Suprapubic skin (tissue), 4 donors: ENCODE results near the gene SCYL3. TPM values are rescaled to one million over a fixed set of nuclear protein-coding genes. Genes with fewer than 3 reads are reported as not detected.

Source experiments
- DNase-seq, 2 donors: peaks; one replicate each; pipeline ENCODE4 v3.0.0-alpha.2; 2019; ENCODE audit warnings: low spot score in 2 of 2
- H3K27ac ChIP-seq: fragments of 200-600 bp; sonication (generic); one replicate; pipeline ENCODE4 v1.5.1; 2019
- H3K27me3 ChIP-seq: fragments of 200-600 bp; sonication (generic); one replicate; pipeline ENCODE4 v1.5.1; 2019
- H3K36me3 ChIP-seq: fragments of 200-600 bp; sonication (generic); one replicate; pipeline ENCODE4 v1.5.1; 2019
- H3K4me1 ChIP-seq: fragments of 200-600 bp; sonication (generic); one replicate; pipeline ENCODE4 v1.5.1; 2019
- H3K4me3 ChIP-seq: fragments of 200-600 bp; sonication (generic); one replicate; pipeline ENCODE4 v1.5.1; 2019; ENCODE audit warnings: mild to moderate bottlenecking
- H3K9me3 ChIP-seq: fragments of 200-600 bp; sonication (generic); one replicate; pipeline ENCODE4 v1.5.1; 2019
- EP300 ChIP-seq: sonication (generic); formaldehyde crosslinking; IDR thresholded peaks from one replicate; pipeline ENCODE4 v1.6.1; 2017; ENCODE audit warnings: antibody characterized with exemption
- POLR2A ChIP-seq, 2 donors: fragments of 450-650 bp; IDR thresholded peaks; one replicate each; pipeline ENCODE4 v1.6.1; 2017; ENCODE audit warnings: antibody characterized with exemption in 2 of 2, mild to moderate bottlenecking in 2 of 2, moderate library complexity in 2 of 2
- POLR2AphosphoS5 ChIP-seq, 3 donors: sonication (generic); formaldehyde crosslinking; IDR thresholded peaks; one replicate each; pipeline ENCODE4 v1.6.1; 2017; ENCODE audit warnings: antibody characterized with exemption in 3 of 3
- WGBS: methylation state at CpG from one replicate; pipeline ENCODE4 v1.1.5; 2018; 5-methylcytosine and 5-hydroxymethylcytosine counted together
- total RNA-seq, 4 donors: library from RNA; depleted of rRNA; stranded (reverse); fragments of >200 nt; gene quantifications; one replicate each; pipeline ENCODE4 v1.1.0, GENCODE V29; 2016
- TF ChIP-seq, protein P1 (sequence below), 2 donors: fragments of 200-600 bp in 1 of 2; fragments of 450-650 bp in 1 of 2; sonication (generic) in 1 of 2; IDR thresholded peaks; one replicate each; pipeline ENCODE4 v1.5.1; 2016 to 2019; ENCODE audit warnings: antibody characterized with exemption in 2 of 2, mild to moderate bottlenecking in 1 of 2, moderate library complexity in 1 of 2

Gene SCYL3
- total RNA-seq, 4 donors from 2014 or later: 10.8 to 18.3 (median 14.6) TPM

DNA sequence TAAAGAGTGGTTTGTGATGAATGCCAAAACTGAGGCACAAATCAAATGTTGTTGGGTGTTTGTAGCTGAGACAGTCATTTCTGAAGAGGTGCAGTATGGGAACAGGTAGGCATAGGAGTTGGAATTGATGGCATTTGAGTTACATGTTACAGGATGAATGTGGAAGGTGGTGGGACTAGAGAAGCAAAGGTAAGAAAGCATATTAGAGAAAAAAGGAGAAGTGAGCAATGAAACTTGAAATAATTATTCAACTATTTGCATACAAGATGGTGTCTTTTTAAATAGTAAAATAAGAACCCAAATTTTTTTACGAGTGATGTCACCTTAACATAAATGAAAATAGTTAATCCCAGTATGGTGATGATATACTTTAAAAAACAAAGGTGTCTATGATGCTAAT is 58.8 kb downstream of the SCYL3 start:
- no peaks in the 10 kb centered on the region for H3K9me3 ChIP-seq
- H3K4me1 ChIP-seq: no peaks in the 10 kb centered on the region
- H3K27me3 ChIP-seq: no peaks in the 10 kb centered on the region
- no peak overlapping the region for H3K4me3 ChIP-seq
- no peak for DNase-seq
- H3K36me3 ChIP-seq: peaks cover 36% of the 10 kb centered on the region
- TF ChIP-seq POLR2AphosphoS5 (IDR thresholded peaks at IDR 0.05): no peak
- TF ChIP-seq POLR2A (IDR thresholded peaks at IDR 0.05): no peak
- TF ChIP-seq, protein P1, sequence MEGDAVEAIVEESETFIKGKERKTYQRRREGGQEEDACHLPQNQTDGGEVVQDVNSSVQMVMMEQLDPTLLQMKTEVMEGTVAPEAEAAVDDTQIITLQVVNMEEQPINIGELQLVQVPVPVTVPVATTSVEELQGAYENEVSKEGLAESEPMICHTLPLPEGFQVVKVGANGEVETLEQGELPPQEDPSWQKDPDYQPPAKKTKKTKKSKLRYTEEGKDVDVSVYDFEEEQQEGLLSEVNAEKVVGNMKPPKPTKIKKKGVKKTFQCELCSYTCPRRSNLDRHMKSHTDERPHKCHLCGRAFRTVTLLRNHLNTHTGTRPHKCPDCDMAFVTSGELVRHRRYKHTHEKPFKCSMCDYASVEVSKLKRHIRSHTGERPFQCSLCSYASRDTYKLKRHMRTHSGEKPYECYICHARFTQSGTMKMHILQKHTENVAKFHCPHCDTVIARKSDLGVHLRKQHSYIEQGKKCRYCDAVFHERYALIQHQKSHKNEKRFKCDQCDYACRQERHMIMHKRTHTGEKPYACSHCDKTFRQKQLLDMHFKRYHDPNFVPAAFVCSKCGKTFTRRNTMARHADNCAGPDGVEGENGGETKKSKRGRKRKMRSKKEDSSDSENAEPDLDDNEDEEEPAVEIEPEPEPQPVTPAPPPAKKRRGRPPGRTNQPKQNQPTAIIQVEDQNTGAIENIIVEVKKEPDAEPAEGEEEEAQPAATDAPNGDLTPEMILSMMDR (IDR thresholded peaks at IDR 0.05): no peak
- TF ChIP-seq EP300: no peak
- 95% methylated on average over 1 of the region's 1 CpG for WGBS
- H3K27ac ChIP-seq: no peak overlapping the region

DNA sequence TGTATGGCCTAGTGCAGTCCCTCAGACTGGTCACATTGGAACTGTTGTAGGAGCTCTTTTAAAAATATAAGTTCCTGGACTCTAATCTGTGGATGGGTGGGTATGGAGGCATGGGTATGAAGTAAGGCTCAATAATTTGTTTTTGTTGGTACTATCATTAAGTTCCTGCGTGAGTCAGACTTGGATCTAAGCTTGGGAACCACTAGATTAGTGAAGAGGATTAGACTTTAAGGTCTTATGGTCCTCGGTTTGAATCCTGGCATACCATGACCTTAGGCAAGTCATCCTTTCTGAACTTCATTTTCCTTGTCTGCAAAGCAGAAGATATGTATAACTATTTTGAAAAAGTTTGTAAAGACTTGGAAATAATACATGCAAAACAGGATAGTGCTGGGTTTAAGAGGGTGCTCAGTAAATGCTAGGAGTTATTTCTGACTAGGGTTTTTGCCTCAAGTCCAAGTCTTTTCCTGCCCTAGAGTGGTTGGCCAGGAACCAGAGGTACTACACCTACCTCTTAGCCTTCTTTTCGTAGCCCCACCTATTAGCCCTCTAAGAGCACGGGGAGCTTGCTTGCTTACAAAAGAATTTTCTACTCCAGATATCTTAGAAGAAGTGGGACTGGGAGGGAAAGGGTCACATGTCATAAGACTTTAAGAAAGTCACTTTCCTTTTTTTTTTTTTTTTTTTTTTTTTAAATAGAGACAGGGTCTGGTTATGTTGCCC is 60.4 kb downstream of the SCYL3 start:
- TF ChIP-seq POLR2AphosphoS5 (IDR thresholded peaks at IDR 0.05): no peak
- no peak for TF ChIP-seq EP300
- no peak for TF ChIP-seq POLR2A (IDR thresholded peaks at IDR 0.05)
- TF ChIP-seq, protein P1 (IDR thresholded peaks at IDR 0.05): no peak
- no peaks in the 10 kb centered on the region for H3K9me3 ChIP-seq
- no peaks in the 10 kb centered on the region for H3K27me3 ChIP-seq
- no peaks in the 10 kb centered on the region for H3K4me1 ChIP-seq
- DNase-seq: no peak
- 71% methylated on average over 4 of the region's 4 CpGs for WGBS
- H3K27ac ChIP-seq: no peak overlapping the region
- peaks cover 28% of the 10 kb centered on the region for H3K36me3 ChIP-seq
- no peak overlapping the region for H3K4me3 ChIP-seq

GRCh38 chr1:169829671-169830070 is 64.0 kb downstream of the SCYL3 start:
- WGBS: 95% methylated on average over 1 of the region's 1 CpG
- Histone ChIP-seq H3K36me3 (peaks cover 37% of the 10 kb centered on the region), H3K4me3 (no peak overlapping the region), H3K4me1 (no peaks in the 10 kb centered on the region), H3K27me3 (no peaks in the 10 kb centered on the region), H3K27ac (no peak overlapping the region), H3K9me3 (no peaks in the 10 kb centered on the region)
- DNase-seq: no peak
- no peak for TF ChIP-seq EP300
- TF ChIP-seq, protein P1 (IDR thresholded peaks at IDR 0.05): no peak
- no peak for TF ChIP-seq POLR2AphosphoS5 (IDR thresholded peaks at IDR 0.05)
- TF ChIP-seq POLR2A (IDR thresholded peaks at IDR 0.05): no peak

DNA sequence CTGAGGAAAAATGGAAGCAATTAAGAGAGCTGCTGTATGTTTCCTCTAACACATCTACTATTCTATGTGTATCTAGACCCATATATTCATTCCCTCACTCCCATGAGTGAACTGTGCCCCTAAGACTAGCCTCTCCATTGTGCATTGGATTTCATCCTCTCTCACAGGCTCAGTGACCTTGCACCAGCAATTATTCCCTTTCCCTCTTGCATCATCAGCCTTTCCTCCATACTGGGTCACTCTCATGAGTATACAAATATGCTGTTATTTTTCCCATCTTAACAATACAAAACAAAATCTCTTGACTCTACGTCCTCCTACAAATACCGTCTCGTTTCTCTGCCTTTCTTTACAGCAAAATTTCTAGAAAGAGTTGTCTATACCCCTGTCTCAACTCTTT is 69.5 kb downstream of the SCYL3 start:
- H3K27ac ChIP-seq: no peak overlapping the region
- no peak overlapping the region for H3K4me3 ChIP-seq
- H3K9me3 ChIP-seq: no peaks in the 10 kb centered on the region
- WGBS: 91% methylated on average over 3 of the region's 3 CpGs
- peaks cover 34% of the 10 kb centered on the region for H3K36me3 ChIP-seq
- H3K4me1 ChIP-seq: no peaks in the 10 kb centered on the region
- H3K27me3 ChIP-seq: no peaks in the 10 kb centered on the region
- no peak for TF ChIP-seq POLR2A (IDR thresholded peaks at IDR 0.05)
- no peak for DNase-seq

DNA sequence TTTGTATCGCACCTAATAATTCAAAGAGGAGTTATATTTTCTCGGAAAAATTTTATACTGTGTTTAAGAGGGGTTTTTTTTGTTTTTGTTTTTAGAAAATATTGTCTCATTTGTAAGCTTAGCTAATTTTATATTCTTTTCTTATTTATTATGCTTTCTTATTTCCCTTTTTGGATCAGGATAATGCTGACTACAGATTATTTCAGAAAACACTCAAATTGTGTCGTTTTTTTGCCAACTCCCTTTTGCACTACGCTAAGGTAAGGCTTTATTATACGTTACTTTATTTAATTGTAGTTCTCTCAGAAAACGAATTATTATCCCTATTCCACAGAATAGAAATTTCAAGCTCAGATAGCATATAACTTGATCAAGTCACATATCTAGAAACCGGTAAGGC is 72.2 kb downstream of the SCYL3 start:
- Histone ChIP-seq H3K4me3 (no peak overlapping the region), H3K9me3 (no peaks in the 10 kb centered on the region), H3K36me3 (peaks cover 21% of the 10 kb centered on the region), H3K27ac (no peak overlapping the region), H3K4me1 (no peaks in the 10 kb centered on the region), H3K27me3 (no peaks in the 10 kb centered on the region)
- WGBS: 93% methylated on average over 7 of the region's 7 CpGs
- no peak for DNase-seq
- TF ChIP-seq, protein P1 (IDR thresholded peaks at IDR 0.05): no peak
- TF ChIP-seq POLR2A (IDR thresholded peaks at IDR 0.05) (no peak), EP300 (no peak), POLR2AphosphoS5 (IDR thresholded peaks at IDR 0.05) (no peak)

DNA sequence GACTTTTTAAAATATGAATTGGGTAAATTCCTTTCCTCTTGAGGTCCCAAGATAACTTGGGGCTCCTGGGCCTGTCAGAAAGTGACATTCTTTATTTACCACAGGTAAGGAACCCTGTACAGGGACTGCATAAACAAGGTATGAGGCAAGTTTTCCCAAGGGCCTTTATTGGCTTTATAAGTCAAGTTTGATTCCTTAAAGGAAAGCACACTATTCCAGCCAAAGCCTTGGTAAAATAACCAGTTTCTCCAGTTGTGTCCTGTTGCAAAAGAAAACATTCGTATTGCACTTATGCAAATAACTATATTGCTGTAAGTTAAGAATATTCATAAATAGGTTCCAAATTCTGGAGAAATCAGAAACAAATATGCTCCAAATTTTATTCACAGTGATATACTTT is 77.1 kb downstream of the SCYL3 start:
- Histone ChIP-seq H3K9me3 (no peaks in the 10 kb centered on the region), H3K4me1 (no peaks in the 10 kb centered on the region), H3K27me3 (no peaks in the 10 kb centered on the region), H3K4me3 (no peak overlapping the region), H3K36me3 (peaks cover 5% of the 10 kb centered on the region), H3K27ac (no peak overlapping the region)
- DNase-seq: no peak
- 65% methylated on average over 1 of the region's 1 CpG for WGBS
- no peak for TF ChIP-seq POLR2A (IDR thresholded peaks at IDR 0.05)
- TF ChIP-seq EP300: no peak
- TF ChIP-seq, protein P1 (IDR thresholded peaks at IDR 0.05): no peak
- TF ChIP-seq POLR2AphosphoS5 (IDR thresholded peaks at IDR 0.05): no peak
